Smooth muscle cell (in vitro differentiated cells): ENCODE data around the gene PCK1. TPM values are rescaled to one million over a fixed set of nuclear protein-coding genes. Genes with fewer than 3 reads are reported as not detected.

Source experiments
- DNase-seq: peaks from one replicate; lab custom pipeline; 2025; ENCODE audit not compliant: unreplicated experiment; lab: John Stamatoyannopoulos, UW
- H2AFZ ChIP-seq: fragments of 200-600 bp; sonication (generic); 2 replicates; pipeline ENCODE4 v1.6.0; 2016; ENCODE audit warnings: antibody characterized with exemption, low read depth, mild to moderate bottlenecking
- H3F3A ChIP-seq: fragments of 200-600 bp; sonication (generic); 2 replicates; pipeline ENCODE4 v1.6.0; 2017; ENCODE audit warnings: antibody characterized with exemption, low read depth
- H3K27ac ChIP-seq: fragments of 200-600 bp; sonication (generic); 2 replicates; pipeline ENCODE4 v1.5.1; 2016; ENCODE audit warnings: low read depth, mild to moderate bottlenecking
- H3K27me3 ChIP-seq: fragments of 200-600 bp; sonication (generic); 2 replicates; pipeline ENCODE4 v1.6.1; 2016; ENCODE audit warnings: low read depth, mild to moderate bottlenecking
- H3K36me3 ChIP-seq: fragments of 200-600 bp; sonication (generic); 2 replicates; pipeline ENCODE4 v1.5.1; 2016; ENCODE audit warnings: low read depth
- H3K4me1 ChIP-seq: fragments of 200-600 bp; sonication (generic); 2 replicates; pipeline ENCODE4 v1.5.1; 2016; ENCODE audit warnings: low read depth
- H3K4me2 ChIP-seq: fragments of 200-600 bp; sonication (generic); 2 replicates; pipeline ENCODE4 v1.6.0; 2016; ENCODE audit warnings: mild to moderate bottlenecking
- H3K4me3 ChIP-seq: fragments of 200-600 bp; sonication (generic); 2 replicates; pipeline ENCODE4 v1.5.1; 2016; ENCODE audit warnings: mild to moderate bottlenecking
- H3K79me2 ChIP-seq: fragments of 200-600 bp; sonication (generic); 2 replicates; pipeline ENCODE4 v1.6.0; 2016; ENCODE audit warnings: low read depth, mild to moderate bottlenecking
- H3K9ac ChIP-seq: fragments of 200-600 bp; sonication (generic); 2 replicates; pipeline ENCODE4 v1.6.0; 2016; ENCODE audit warnings: low read depth
- H3K9me3 ChIP-seq: fragments of 200-600 bp; sonication (generic); replicated peaks from 2 replicates; pipeline ENCODE4 v1.5.1; 2016; ENCODE audit warnings: low read depth
- H4K20me1 ChIP-seq: fragments of 200-600 bp; sonication (generic); 2 replicates; pipeline ENCODE4 v1.6.0; 2016; ENCODE audit warnings: low read depth
- CTCF ChIP-seq: fragments of 200-600 bp; sonication (generic); IDR thresholded peaks from 2 replicates; pipeline ENCODE4 v1.5.1; 2017; ENCODE audit warnings: borderline replicate concordance, mild to moderate bottlenecking, antibody characterized with exemption; ENCODE audit not compliant: insufficient read depth, poor library complexity, severe bottlenecking
- WGBS: methylation state at CpG from one replicate; pipeline ENCODE4 v1.1.7; 2016; ENCODE audit warnings: low lambda C conversion rate; 5-methylcytosine and 5-hydroxymethylcytosine counted together
- polyA plus RNA-seq: library from polyadenylated mRNA; unstranded; fragments of >200 nt; fragmentation: Nextera tagmentation; extraction: Ambion mirVana; gene quantifications from 2 replicates; pipeline ENCODE4 v1.2.1, GENCODE V29; 2016
- total RNA-seq: library from RNA; depleted of rRNA; stranded (reverse); fragments of >200 nt; gene quantifications from 2 replicates; pipeline ENCODE4 v1.2.3, GENCODE V29; 2014

PCK1 gene
- total and polyA plus RNA-seq, 2 experiments from 2014 or later, result not detected

- Histone ChIP-seq H3K9me3 (no peaks in the 10 kb centered on the region), H3K9ac (no peak overlapping the region), H4K20me1 (no peaks in the 10 kb centered on the region), H3K36me3 (no peaks in the 10 kb centered on the region), H3K27ac (no peak overlapping the region), H3F3A (no peaks in the 10 kb centered on the region), H3K27me3 (peaks cover 4% of the 10 kb centered on the region), H3K4me3 (no peak overlapping the region), H3K4me2 (no peak overlapping the region), H3K4me1 (no peaks in the 10 kb centered on the region), H2AFZ (no peak overlapping the region), H3K79me2 (no peaks in the 10 kb centered on the region)
- DNase-seq, result no peak
- WGBS, result 81% methylated on average over 8 of the region's 8 CpGs
- no peak for TF ChIP-seq CTCF
Measured at GRCh38 chr20:57615445-57615811, 54.5 kb downstream of the PCK1 start.

DNA sequence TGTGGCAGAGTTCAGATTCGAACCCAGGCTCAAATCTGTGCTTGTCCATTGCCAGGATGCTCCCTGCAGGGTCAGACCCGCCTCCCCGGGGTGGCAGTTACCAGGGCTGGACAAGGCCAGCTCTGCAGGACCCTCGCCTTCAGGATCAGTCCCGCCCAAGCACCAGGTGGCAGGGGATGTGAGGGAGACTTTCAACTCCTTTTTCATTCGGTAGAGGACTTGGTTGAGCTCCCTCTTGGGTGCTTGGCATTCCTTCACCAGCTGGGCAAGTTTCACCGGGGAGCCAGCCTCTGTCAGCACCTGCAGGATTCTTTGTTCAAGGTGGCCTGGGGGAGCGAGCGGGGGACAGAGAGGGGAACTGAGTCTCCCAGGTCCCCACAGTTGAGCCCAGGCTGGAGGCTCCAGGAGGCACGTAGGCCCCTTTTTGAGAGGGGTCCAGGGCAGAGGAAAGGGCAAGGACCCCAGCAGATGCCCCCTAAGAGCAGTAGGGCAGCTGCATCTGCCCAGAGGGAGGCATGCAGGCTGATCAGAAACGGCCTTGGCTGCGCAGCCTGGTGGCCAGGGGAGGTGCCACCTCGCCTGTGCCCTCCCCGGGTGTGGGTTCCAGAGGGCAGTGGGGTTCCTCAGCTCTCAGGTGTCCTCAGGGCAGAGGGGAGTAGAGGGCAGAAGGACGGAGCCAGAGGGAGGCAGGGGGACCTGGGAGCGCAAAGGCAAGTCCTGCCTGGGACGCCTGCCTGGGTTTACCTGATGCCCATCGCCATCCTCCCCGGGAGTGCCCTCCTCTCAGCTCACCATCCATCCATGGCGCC, 55.4 kb downstream of the PCK1 start:
- no peaks in the 10 kb centered on the region for H3F3A ChIP-seq
- H4K20me1 ChIP-seq, result no peaks in the 10 kb centered on the region
- no peak overlapping the region for H3K9ac ChIP-seq
- H3K27ac ChIP-seq, result no peak overlapping the region
- no peak overlapping the region for H2AFZ ChIP-seq
- H3K9me3 ChIP-seq, result no peaks in the 10 kb centered on the region
- H3K4me1 ChIP-seq, result no peaks in the 10 kb centered on the region
- H3K4me2 ChIP-seq, result no peak overlapping the region
- no peak for TF ChIP-seq CTCF
- H3K27me3 ChIP-seq, result peaks cover 4% of the 10 kb centered on the region
- H3K36me3 ChIP-seq, result no peaks in the 10 kb centered on the region
- H3K4me3 ChIP-seq, result no peak overlapping the region
- no peak for DNase-seq
- H3K79me2 ChIP-seq, result no peaks in the 10 kb centered on the region
- WGBS, result 88% methylated on average over 18 of the region's 20 CpGs

GRCh38 chr20:57617079-57617795, 56.3 kb downstream of the PCK1 start:
- H4K20me1 ChIP-seq, result no peaks in the 10 kb centered on the region
- no peak overlapping the region for H3K9ac ChIP-seq
- H3K4me2 ChIP-seq, result no peak overlapping the region
- no peak overlapping the region for H2AFZ ChIP-seq
- H3K79me2 ChIP-seq, result no peaks in the 10 kb centered on the region
- no peak for DNase-seq
- no peaks in the 10 kb centered on the region for H3K4me1 ChIP-seq
- TF ChIP-seq CTCF, result no peak
- WGBS, result 85% methylated on average over 6 of the region's 6 CpGs
- peaks cover 4% of the 10 kb centered on the region for H3K27me3 ChIP-seq
- no peak overlapping the region for H3K27ac ChIP-seq
- H3K36me3 ChIP-seq, result no peaks in the 10 kb centered on the region
- H3K4me3 ChIP-seq, result no peak overlapping the region
- no peaks in the 10 kb centered on the region for H3F3A ChIP-seq
- H3K9me3 ChIP-seq, result no peaks in the 10 kb centered on the region

Other genes with a start within 250 kb of the PCK1 start
- not detected in 2 replicates for gene SPO11, start 231.3 kb upstream of the PCK1 start, total RNA-seq
- gene SPO11, start 231.3 kb upstream of the PCK1 start, polyA plus RNA-seq, result not detected in 2 replicates
- 34.9 and 35.6 TPM in 2 replicates for gene RAE1, start 209.9 kb upstream of the PCK1 start, total RNA-seq
- 53.5 and 61.7 TPM in 2 replicates for gene RAE1, start 209.9 kb upstream of the PCK1 start, polyA plus RNA-seq
- 12.7 and 15.2 TPM in 2 replicates for gene RBM38, start 169.7 kb upstream of the PCK1 start, total RNA-seq
- 12.0 and 15.7 TPM in 2 replicates for gene RBM38, start 169.7 kb upstream of the PCK1 start, polyA plus RNA-seq
- gene CTCFL, start 36.0 kb upstream of the PCK1 start, total RNA-seq, result not detected in 2 replicates
- gene CTCFL, start 36.0 kb upstream of the PCK1 start, polyA plus RNA-seq, result not detected in 2 replicates
- gene ZBP1, start 59.3 kb downstream of the PCK1 start, total RNA-seq, result not detected in 2 replicates
- 0.50 TPM in 1 of 2 replicates, not detected in the other for gene ZBP1, start 59.3 kb downstream of the PCK1 start, polyA plus RNA-seq
- gene PMEPA1, start 148.9 kb downstream of the PCK1 start, total RNA-seq, result 26.6 and 37.2 TPM in 2 replicates
- 81.9 and 143 TPM in 2 replicates for gene PMEPA1, start 148.9 kb downstream of the PCK1 start, polyA plus RNA-seq